ENCODE results near the gene THSD7A. TPM values are rescaled to one million over a fixed set of nuclear protein-coding genes. Genes with fewer than 3 reads are reported as not detected.
A peak's percentile ranks its signal among the peaks of the same experiment; 100 is the strongest.

THSD7A gene
- total RNA-seq, 1 donor from 2014 or later = 0.26 TPM

GRCh38 chr7:11642841-11643240 lies 189.2 kb downstream of the THSD7A start:
- DNase-seq (ENCODE audit: low read depth) = no peak
- TF ChIP-seq CTCF (IDR thresholded peaks at IDR 0.05; ENCODE audit: insufficient read depth, low read length, severe bottlenecking) = no peak
- no peak for FAIRE-seq
- Histone ChIP-seq H3K36me3 (ENCODE audit: control insufficient read depth, insufficient read depth, low read length) (no peaks in the 10 kb centered on the region), H3K4me3 (ENCODE audit: low read depth, low read length) (no peak overlapping the region), H3K27me3 (ENCODE audit: control insufficient read depth, insufficient read depth, low read length) (no peaks in the 10 kb centered on the region)

- Histone ChIP-seq H3K4me3 (ENCODE audit: low read depth, low read length) (no peak overlapping the region), H3K36me3 (ENCODE audit: control insufficient read depth, insufficient read depth, low read length) (no peaks in the 10 kb centered on the region), H3K27me3 (ENCODE audit: control insufficient read depth, insufficient read depth, low read length) (no peaks in the 10 kb centered on the region)
- no peak for DNase-seq (ENCODE audit: low read depth)
- no peak for FAIRE-seq
- no peak for TF ChIP-seq CTCF (IDR thresholded peaks at IDR 0.05; ENCODE audit: insufficient read depth, low read length, severe bottlenecking)
Observed at GRCh38 chr7:11642276-11642675, 189.7 kb downstream of the THSD7A start.

- no peak for DNase-seq (ENCODE audit: low read depth)
- Histone ChIP-seq H3K27me3 (ENCODE audit: control insufficient read depth, insufficient read depth, low read length) (no peaks in the 10 kb centered on the region), H3K4me3 (ENCODE audit: low read depth, low read length) (no peak overlapping the region), H3K36me3 (ENCODE audit: control insufficient read depth, insufficient read depth, low read length) (no peaks in the 10 kb centered on the region)
- no peak for TF ChIP-seq CTCF (IDR thresholded peaks at IDR 0.05; ENCODE audit: insufficient read depth, low read length, severe bottlenecking)
- FAIRE-seq = no peak
Observed at GRCh38 chr7:11638011-11638774, 193.8 kb downstream of the THSD7A start.

- Histone ChIP-seq H3K27me3 (ENCODE audit: control insufficient read depth, insufficient read depth, low read length) (no peaks in the 10 kb centered on the region), H3K36me3 (ENCODE audit: control insufficient read depth, insufficient read depth, low read length) (no peaks in the 10 kb centered on the region), H3K4me3 (ENCODE audit: low read depth, low read length) (no peak overlapping the region)
- FAIRE-seq (no peak), DNase-seq (ENCODE audit: low read depth) (no peak)
- TF ChIP-seq CTCF (IDR thresholded peaks at IDR 0.05; ENCODE audit: insufficient read depth, low read length, severe bottlenecking) = no peak
Observed at GRCh38 chr7:11636274-11636673, 195.7 kb downstream of the THSD7A start.

- no peaks in the 10 kb centered on the region for H3K27me3 ChIP-seq (ENCODE audit: control insufficient read depth, insufficient read depth, low read length)
- no peak for TF ChIP-seq CTCF (IDR thresholded peaks at IDR 0.05; ENCODE audit: insufficient read depth, low read length, severe bottlenecking)
Observed at GRCh38 chr7:11633310-11633709, 198.7 kb downstream of the THSD7A start.

GRCh38 chr7:11630355-11630754 lies 201.6 kb downstream of the THSD7A start:
- Histone ChIP-seq H3K27me3 (ENCODE audit: control insufficient read depth, insufficient read depth, low read length) (no peaks in the 10 kb centered on the region), H3K36me3 (ENCODE audit: control insufficient read depth, insufficient read depth, low read length) (no peaks in the 10 kb centered on the region), H3K4me3 (ENCODE audit: low read depth, low read length) (no peak overlapping the region)
- TF ChIP-seq CTCF (IDR thresholded peaks at IDR 0.05; ENCODE audit: insufficient read depth, low read length, severe bottlenecking) = no peak
- FAIRE-seq = no peak
- no peak for DNase-seq (ENCODE audit: low read depth)

More at GRCh38 chr7:11633310-11633709, 198.7 kb downstream of the THSD7A start:
- FAIRE-seq = peak; percentile 55
- no peaks in the 10 kb centered on the region for H3K36me3 ChIP-seq (ENCODE audit: control insufficient read depth, insufficient read depth, low read length)
- H3K4me3 ChIP-seq (ENCODE audit: low read depth, low read length) = no peak overlapping the region
- DNase-seq (ENCODE audit: low read depth) = no peak

Data from bronchial epithelial cell (primary cell).